GF-D8 (cell line): ENCODE data around the gene BIRC6.

Experiments used
- DNase-seq: peaks from one replicate; lab custom pipeline; 2025; lab: John Stamatoyannopoulos, UW

The BIRC6 gene

GRCh38 chr2:32372519-32373182 lies 15.8 kb downstream of the BIRC6 start:
- DNase-seq = no peak

GRCh38 chr2:32375228-32375892 lies 18.5 kb downstream of the BIRC6 start:
- no peak for DNase-seq

- DNase-seq = no peak
Observed at GRCh38 chr2:32376756-32377155, 19.9 kb downstream of the BIRC6 start.

- DNase-seq = no peak
Observed at GRCh38 chr2:32377928-32378327, 21.1 kb downstream of the BIRC6 start.

- no peak for DNase-seq
Observed at GRCh38 chr2:32379352-32379751, 22.5 kb downstream of the BIRC6 start.

- no peak for DNase-seq
Observed at GRCh38 chr2:32383858-32384257, 27.0 kb downstream of the BIRC6 start.

GRCh38 chr2:32384529-32384928 lies 27.7 kb downstream of the BIRC6 start:
- peak; percentile 61 for DNase-seq

- no peak for DNase-seq
Observed at GRCh38 chr2:32386739-32387138, 29.9 kb downstream of the BIRC6 start.

- DNase-seq = no peak
Observed at GRCh38 chr2:32399221-32399620, 42.4 kb downstream of the BIRC6 start.

- no peak for DNase-seq
Observed at GRCh38 chr2:32402091-32402490, 45.3 kb downstream of the BIRC6 start.

- no peak for DNase-seq
Observed at GRCh38 chr2:32403782-32404181, 47.0 kb downstream of the BIRC6 start.

- DNase-seq = no peak
Observed at GRCh38 chr2:32404691-32405090, 47.9 kb downstream of the BIRC6 start.

- no peak for DNase-seq
Observed at GRCh38 chr2:32416519-32416918, 59.7 kb downstream of the BIRC6 start.

GRCh38 chr2:32417659-32418058 lies 60.8 kb downstream of the BIRC6 start:
- DNase-seq = no peak

GRCh38 chr2:32418778-32419177 lies 62.0 kb downstream of the BIRC6 start:
- DNase-seq = no peak

- no peak for DNase-seq
Observed at GRCh38 chr2:32422133-32422532, 65.3 kb downstream of the BIRC6 start.

GRCh38 chr2:32423536-32423935 lies 66.7 kb downstream of the BIRC6 start:
- no peak for DNase-seq

GRCh38 chr2:32424739-32425138 lies 67.9 kb downstream of the BIRC6 start:
- DNase-seq = no peak

- no peak for DNase-seq
Observed at GRCh38 chr2:32425719-32426141, 68.9 kb downstream of the BIRC6 start.

- no peak for DNase-seq
Observed at GRCh38 chr2:32427672-32428610, 71.1 kb downstream of the BIRC6 start.

- DNase-seq = no peak
Observed at GRCh38 chr2:32430804-32431203, 74.0 kb downstream of the BIRC6 start.

GRCh38 chr2:32436150-32436549 lies 79.3 kb downstream of the BIRC6 start:
- no peak for DNase-seq

GRCh38 chr2:32442020-32442467 lies 85.2 kb downstream of the BIRC6 start:
- no peak for DNase-seq
